Muscle layer of duodenum (tissue), 2 donors: Measurements from ENCODE around the gene SART3.

Experiments
- H3K27ac ChIP-seq: one replicate; pipeline ENCODE4 v1.7.0; 2013; ENCODE audit warnings: mild to moderate bottlenecking, low read length
- H3K27me3 ChIP-seq: one replicate; pipeline ENCODE4 v1.7.0; 2013; ENCODE audit warnings: low read depth, mild to moderate bottlenecking, control low read depth, low read length
- H3K36me3 ChIP-seq, 2 donors: one replicate each; pipeline ENCODE4 v1.7.0; 2013; ENCODE audit warnings: low read length in 2 of 2, control low read depth in 1 of 2, mild to moderate bottlenecking in 1 of 2; ENCODE audit not compliant: insufficient read depth in 2 of 2, control insufficient read depth in 1 of 2
- H3K4me1 ChIP-seq, 2 donors: one replicate each; pipeline ENCODE4 v1.7.0; 2013; ENCODE audit warnings: low read length in 2 of 2, mild to moderate bottlenecking in 2 of 2, control low read depth in 1 of 2, moderate library complexity in 1 of 2; ENCODE audit not compliant: insufficient read depth in 2 of 2, control insufficient read depth in 1 of 2
- H3K4me3 ChIP-seq, 2 donors: one replicate each; pipeline ENCODE4 v1.7.0; 2013; ENCODE audit warnings: low read length in 2 of 2, low read depth in 1 of 2, mild to moderate bottlenecking in 1 of 2
- H3K9me3 ChIP-seq, 2 donors: one replicate each; pipeline ENCODE4 v1.7.0; 2013; ENCODE audit warnings: low read length in 2 of 2, control low read depth in 1 of 2, mild to moderate bottlenecking in 1 of 2; ENCODE audit not compliant: control insufficient read depth in 1 of 2
- donor health status: healthy.

SART3 gene, protein sequence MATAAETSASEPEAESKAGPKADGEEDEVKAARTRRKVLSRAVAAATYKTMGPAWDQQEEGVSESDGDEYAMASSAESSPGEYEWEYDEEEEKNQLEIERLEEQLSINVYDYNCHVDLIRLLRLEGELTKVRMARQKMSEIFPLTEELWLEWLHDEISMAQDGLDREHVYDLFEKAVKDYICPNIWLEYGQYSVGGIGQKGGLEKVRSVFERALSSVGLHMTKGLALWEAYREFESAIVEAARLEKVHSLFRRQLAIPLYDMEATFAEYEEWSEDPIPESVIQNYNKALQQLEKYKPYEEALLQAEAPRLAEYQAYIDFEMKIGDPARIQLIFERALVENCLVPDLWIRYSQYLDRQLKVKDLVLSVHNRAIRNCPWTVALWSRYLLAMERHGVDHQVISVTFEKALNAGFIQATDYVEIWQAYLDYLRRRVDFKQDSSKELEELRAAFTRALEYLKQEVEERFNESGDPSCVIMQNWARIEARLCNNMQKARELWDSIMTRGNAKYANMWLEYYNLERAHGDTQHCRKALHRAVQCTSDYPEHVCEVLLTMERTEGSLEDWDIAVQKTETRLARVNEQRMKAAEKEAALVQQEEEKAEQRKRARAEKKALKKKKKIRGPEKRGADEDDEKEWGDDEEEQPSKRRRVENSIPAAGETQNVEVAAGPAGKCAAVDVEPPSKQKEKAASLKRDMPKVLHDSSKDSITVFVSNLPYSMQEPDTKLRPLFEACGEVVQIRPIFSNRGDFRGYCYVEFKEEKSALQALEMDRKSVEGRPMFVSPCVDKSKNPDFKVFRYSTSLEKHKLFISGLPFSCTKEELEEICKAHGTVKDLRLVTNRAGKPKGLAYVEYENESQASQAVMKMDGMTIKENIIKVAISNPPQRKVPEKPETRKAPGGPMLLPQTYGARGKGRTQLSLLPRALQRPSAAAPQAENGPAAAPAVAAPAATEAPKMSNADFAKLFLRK

DNA sequence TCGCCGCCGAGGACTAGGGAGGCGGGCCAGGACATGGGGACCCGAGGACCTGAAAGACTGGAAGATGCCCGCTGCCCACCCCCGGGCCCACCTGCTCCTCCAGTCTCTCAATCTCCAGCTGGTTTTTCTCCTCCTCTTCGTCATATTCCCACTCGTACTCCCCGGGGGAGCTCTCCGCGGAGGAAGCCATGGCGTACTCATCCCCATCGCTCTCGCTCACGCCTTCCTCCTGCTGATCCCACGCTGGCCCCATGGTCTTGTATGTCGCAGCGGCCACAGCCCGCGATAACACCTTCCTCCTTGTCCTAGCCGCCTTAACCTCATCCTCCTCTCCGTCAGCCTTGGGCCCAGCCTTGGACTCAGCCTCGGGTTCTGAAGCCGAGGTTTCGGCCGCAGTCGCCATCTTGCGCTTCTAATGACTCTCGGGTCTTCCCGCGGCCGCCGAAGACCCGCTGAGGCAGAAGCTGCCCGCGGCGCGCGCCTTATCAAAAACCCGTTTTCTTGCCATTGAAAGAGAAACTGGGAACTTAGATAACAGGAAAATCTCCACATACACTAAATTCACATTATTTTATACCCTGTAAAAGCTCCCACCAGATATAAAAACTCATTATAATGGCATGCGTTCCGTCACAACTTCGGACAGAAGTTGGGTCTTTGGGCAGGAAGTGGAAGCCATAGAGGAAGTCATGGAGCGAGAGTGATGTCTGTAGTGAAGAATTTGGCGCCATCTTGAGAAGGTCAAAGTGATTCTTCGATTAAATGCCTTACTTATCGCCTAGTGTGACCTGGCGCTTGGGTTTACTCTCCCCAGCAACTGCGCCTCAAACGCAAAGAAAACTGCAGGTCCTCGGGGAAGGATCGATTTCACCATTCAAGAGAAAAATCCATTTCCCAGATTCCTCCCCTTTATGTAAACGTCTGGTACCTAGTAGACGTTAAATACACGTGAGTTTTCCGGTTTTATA lies at the start of gene SART3:
Gene SART3, minus strand, starts transcription at position 422 of the 968 bp plus-strand sequence. Its CDS starts 19 bp downstream, at position 403.
- no peaks in the 10 kb centered on the region for H3K27me3 ChIP-seq
- no peaks in the 10 kb centered on the region for H3K9me3 ChIP-seq
- H3K36me3 ChIP-seq, result peaks cover 18 to 23% of the 10 kb centered on the region in 2 donors
- peak within 1 kb of the TSS; percentile 94 for H3K27ac ChIP-seq
- peak within 1 kb of the TSS; percentile 88 to 96 for H3K4me3 ChIP-seq
- peaks cover 12 to 65% of the 10 kb centered on the region in 2 donors for H3K4me1 ChIP-seq

DNA sequence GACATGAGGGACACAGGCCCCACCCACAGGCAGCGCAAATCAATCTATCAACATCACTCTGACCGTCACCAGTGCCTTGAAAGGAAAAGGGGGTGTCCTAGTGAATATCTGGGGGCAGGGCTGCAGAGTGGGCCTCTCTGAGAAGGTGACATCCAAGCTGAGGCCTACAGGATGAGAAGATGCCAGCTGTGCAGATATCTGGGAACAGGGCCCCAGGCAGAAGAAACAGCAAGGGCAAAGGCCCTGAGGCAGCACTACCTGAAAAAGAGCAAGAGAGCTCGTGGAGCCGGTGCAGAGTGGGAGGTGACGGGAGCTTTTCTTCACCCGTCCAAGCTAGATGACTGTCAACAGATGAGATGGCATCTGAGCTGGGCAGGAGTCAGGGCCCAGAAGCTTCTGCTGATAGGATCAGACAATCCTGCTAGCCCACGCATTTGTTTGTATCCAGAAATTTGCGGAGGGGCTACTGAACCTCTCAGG lies 49.4 kb upstream of the SART3 start:
- Histone ChIP-seq H3K36me3 (no peaks in the 10 kb centered on the region), H3K9me3 (no peaks in the 10 kb centered on the region), H3K4me3 (no peak overlapping the region), H3K27me3 (no peaks in the 10 kb centered on the region), H3K4me1 (peaks cover 0 to 14% of the 10 kb centered on the region in 2 donors), H3K27ac (no peak overlapping the region)

DNA sequence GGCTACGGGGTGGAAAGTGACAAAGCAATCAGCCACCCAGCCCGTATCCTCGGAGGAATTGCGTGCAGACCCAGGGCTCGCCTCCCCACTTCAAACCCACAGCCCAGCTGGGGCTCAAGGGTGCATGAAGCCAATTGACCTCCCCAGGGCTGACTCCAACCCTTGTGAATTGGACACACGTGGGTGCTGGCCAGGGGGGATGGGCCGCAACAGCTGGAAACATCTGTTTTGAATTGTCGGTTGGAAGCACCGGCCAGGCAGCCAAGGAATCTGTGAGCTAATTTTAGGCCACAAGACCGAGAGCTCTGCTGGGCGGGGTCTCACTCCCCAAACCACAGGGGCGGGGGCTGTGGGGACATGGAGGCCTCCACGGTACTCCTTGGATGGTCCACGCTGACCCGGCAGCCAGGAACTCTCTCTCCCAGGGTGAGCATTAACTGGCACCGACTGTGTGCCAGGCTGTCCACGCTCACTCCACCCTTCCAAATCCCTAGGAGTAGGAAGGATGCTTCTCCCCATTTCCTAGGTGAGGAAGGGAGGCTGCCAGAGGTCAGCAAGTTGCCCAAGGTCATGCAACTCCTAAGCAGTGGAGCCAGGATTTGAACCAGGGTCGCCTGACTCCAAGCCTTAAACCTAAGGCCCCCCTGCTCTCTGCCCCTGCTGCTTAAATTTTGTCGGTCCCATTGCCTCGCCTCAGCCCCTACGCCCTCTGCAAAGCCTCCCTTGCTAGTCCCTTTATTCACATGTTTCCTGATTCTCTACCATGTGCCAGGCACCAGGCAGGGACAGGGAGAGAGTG lies 48.8 kb upstream of the SART3 start:
- H3K27ac ChIP-seq, result no peak overlapping the region
- no peaks in the 10 kb centered on the region for H3K9me3 ChIP-seq
- H3K27me3 ChIP-seq, result no peaks in the 10 kb centered on the region
- no peak overlapping the region for H3K4me3 ChIP-seq
- peaks cover 0 to 14% of the 10 kb centered on the region in 2 donors for H3K4me1 ChIP-seq
- H3K36me3 ChIP-seq, result no peaks in the 10 kb centered on the region

DNA sequence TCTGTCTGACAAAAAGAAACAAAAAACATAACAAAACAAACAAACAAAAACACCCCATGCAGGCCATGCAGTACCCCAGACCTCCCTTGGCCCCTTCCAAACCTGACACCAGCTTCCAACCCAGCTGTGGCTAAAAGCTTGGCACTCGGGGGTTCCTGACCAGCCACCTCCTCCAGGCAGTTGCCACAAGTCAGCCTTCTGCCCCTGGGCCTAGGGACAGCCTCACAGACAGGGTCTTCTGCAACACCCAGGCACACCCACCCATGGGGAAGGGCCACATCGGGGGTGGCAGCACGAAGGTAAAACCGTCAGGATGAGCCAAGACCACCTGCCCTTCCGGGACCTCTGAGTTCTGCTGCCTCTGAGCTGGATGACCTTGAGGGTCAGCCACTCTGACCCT lies 47.6 kb upstream of the SART3 start:
- no peak overlapping the region for H3K4me3 ChIP-seq
- no peaks in the 10 kb centered on the region for H3K36me3 ChIP-seq
- no peaks in the 10 kb centered on the region for H3K9me3 ChIP-seq
- H3K27ac ChIP-seq, result no peak overlapping the region
- peaks cover 0 to 14% of the 10 kb centered on the region in 2 donors for H3K4me1 ChIP-seq
- H3K27me3 ChIP-seq, result no peaks in the 10 kb centered on the region

DNA sequence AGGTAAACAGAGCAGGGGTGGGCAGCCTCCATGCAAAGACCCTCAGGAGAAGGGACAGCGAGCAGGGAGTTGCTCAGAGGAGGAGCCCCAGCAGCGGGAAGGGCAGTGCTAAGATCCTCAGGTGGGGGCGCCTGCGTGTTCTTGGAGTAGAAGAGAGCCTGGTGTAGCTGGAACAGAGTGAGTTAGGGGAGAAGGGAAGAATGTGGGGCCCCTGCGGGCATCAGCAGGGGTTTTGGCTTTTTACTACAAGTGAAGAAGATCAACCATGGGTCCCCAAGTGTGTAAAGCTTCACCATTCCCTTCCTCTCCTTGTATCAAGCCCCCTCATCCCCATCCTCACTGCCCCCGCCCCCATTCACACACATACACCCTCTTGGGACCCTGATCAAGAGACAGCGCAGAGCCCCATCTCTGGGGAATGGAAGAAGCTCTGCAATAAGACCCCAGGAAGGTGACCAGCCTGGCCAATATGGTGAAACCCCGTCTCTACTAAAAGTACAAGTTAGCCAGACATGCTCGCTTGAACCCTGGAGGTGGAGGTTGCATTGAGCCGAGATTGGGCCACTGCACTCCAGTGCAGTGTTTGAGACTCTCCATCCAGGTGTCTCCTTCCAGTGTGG lies 47.1 kb upstream of the SART3 start:
- H3K4me1 ChIP-seq, result peaks cover 0 to 14% of the 10 kb centered on the region in 2 donors
- no peak overlapping the region for H3K27ac ChIP-seq
- H3K36me3 ChIP-seq, result no peaks in the 10 kb centered on the region
- no peaks in the 10 kb centered on the region for H3K9me3 ChIP-seq
- H3K27me3 ChIP-seq, result no peaks in the 10 kb centered on the region
- no peak overlapping the region for H3K4me3 ChIP-seq

DNA sequence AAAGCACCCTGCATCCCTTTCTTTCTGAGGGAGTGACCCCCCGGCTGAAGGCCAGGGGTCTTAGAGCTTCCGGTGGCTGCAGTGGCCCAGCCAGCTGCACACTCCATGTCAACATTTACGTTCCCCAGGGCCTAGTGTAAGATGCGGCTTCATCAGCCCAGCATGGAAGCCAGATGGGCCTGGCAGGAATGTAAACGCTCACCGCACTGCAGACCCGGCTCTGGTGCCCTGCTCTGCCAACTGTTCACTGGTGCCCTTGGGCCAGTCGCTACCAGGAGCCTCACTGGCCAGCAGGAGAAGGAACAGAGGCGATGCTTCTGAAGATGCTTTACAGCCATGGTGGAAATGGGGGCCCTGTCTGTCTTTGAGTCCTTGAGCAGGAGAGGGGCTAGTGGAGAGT lies 45.5 kb upstream of the SART3 start:
- peaks cover 0 to 14% of the 10 kb centered on the region in 2 donors for H3K4me1 ChIP-seq
- no peaks in the 10 kb centered on the region for H3K27me3 ChIP-seq
- H3K4me3 ChIP-seq, result no peak overlapping the region
- H3K36me3 ChIP-seq, result no peaks in the 10 kb centered on the region
- H3K9me3 ChIP-seq, result no peaks in the 10 kb centered on the region
- no peak overlapping the region for H3K27ac ChIP-seq

DNA sequence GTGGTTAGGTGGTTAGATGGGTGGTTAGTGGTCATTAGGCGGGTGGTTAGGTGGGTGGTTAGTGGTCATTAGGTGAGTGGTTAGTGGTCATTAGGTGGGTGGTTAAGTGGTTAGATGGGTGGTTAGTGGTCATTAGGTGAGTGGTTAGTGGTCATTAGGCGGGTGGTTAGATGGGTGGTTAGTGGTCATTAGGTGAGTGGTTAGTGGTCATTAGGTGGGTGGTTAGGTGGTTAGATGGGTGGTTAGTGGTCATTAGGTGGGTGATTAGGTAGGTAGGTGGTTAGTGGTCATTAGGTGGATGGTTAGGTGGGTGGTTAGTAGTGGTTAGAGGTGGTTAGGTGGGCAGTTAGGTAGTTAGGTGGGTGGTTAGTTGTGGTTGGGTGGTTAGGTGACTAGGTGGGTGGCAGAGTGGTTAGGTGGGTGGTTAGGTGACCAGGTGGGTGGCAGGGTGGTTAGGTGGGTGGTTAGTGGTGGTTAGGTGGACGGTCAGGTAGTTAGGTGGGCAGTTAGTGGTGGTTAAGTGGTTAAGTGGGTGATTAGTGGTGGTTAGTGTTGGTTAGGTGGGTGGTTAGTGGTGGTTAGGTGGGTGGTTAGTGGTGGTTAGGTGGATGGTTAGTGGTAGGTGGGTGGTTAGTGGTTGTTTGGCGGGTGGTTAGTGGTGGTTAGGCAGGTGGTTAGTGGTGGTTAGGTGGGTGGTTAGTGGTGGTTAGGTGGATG lies 44.9 kb upstream of the SART3 start:
- H3K27ac ChIP-seq, result no peak overlapping the region

DNA sequence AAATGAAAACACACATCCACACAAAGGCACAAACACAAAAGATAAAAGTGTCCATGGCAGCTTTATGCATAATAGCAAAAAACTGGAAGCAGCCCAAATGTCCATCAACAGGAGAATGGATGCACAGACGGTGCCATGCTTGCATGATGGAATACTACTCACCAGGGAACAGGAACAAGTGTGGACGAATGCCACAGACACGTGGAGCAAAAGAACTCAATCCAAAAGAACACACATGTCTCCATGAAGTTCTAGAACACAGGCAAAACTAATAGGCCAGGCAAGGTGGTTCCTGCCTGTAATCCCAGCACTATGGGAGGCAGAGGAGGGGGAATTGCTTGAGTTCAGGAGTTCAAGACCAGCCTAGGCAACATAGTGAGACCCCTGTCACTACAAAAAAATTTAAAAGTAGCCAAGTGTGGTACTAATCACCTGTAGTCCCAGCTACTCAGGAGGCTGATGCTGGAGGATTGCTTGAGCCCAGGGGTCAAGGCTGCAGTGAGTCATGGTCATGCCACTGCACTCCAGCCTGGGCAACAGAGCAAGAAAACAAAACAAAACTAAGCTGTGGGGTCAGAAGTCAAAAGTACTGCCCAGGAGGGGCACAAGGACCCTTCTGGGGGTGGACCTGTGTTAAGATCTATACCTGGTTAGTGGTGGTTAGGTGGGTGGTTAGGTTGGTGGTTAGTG lies 44.2 kb upstream of the SART3 start:
- H3K36me3 ChIP-seq, result no peaks in the 10 kb centered on the region
- peaks cover 0 to 10% of the 10 kb centered on the region in 2 donors for H3K4me1 ChIP-seq
- no peak overlapping the region for H3K27ac ChIP-seq
- no peaks in the 10 kb centered on the region for H3K9me3 ChIP-seq
- H3K4me3 ChIP-seq, result no peak overlapping the region
- H3K27me3 ChIP-seq, result no peaks in the 10 kb centered on the region

More for the DNA sequence above, 44.9 kb upstream of the SART3 start:
- Histone ChIP-seq H3K27me3 (no peaks in the 10 kb centered on the region), H3K36me3 (no peaks in the 10 kb centered on the region), H3K4me1 (peaks cover 0 to 12% of the 10 kb centered on the region in 2 donors), H3K9me3 (no peaks in the 10 kb centered on the region), H3K4me3 (no peak overlapping the region)
